GM19193 (cell line): ENCODE results near the gene RNF123.

ENCODE experiments used
- POLR2A ChIP-seq: IDR thresholded peaks from 4 replicates; pipeline ENCODE4 v1.6.1; 2011; ENCODE audit not compliant: insufficient read depth, insufficient read length; ENCODE audit errors: extremely low read depth

RNF123 gene

DNA sequence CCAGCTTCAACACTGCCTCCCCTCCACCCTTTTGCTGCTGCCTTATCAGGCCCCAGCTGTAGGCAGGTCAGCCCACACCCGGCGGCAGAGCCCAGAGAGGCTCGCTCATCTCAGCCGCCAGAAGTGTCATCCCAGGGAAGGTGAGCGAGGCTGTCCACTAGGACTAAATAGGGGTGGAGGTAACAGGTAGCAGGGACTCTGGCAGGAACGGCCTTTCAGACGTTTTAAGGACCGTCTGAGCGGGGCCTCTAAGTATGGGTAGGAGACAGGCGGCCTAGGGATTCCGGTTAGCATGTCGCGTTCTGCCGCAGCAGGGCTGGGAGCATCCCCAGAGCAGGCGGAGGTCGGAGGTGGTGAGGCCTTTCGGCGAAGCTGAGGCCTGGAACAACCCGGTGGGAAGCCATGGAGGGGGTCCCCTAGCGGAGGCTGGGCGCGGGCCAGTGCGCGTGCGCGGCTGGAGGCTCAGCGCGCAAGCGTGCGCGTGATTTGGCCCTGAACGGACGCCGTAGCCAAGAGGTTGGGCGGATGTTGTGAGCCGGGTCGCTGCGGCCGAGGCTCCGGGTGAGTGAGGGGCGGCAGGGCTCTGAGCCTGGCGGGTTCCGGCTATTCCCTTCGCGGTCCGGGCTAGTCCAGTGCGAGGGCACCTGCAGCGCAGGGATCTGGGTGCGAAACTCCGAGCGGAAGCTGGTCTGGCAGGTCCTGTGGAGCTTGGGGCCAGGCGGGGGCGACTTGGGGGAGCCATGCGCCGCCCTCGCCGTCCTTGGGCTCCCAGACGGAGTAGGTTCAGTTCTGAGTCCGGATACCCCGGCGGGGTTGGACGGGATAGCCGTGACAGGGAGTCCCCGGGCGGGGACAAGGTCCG lies at the start of gene RNF123, which contains the start of gene MST1:
TSS of gene RNF123 (plus strand) at position 512 of the 862 bp plus-strand sequence. CDS start 1,609 bp downstream, outside the sequence.
TSS of gene MST1 (minus strand) at position 429 of the 862 bp plus-strand sequence. CDS start 783 bp downstream, outside the sequence.
- peak; percentile 71 for TF ChIP-seq POLR2A

DNA sequence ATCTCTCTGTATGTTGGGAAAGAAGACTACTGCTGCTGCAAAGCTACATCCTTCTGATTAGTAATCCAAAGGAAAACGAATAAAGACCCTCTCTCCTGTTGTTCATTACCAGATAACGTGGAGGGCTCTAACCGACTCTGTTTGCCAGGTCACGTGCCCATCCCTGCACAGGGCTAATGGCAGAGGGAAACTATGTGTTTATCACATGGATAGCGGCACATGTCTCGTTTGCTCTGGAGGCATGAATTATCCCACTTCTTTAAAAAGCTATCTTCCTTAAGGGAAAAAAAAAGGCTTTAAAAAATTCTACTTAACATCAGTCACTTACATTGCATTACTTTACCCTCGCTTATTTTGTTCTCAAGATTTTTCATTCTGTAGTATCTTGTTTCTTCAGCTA lies 48.1 kb upstream of the RNF123 start:
- TF ChIP-seq POLR2A = no peak

DNA sequence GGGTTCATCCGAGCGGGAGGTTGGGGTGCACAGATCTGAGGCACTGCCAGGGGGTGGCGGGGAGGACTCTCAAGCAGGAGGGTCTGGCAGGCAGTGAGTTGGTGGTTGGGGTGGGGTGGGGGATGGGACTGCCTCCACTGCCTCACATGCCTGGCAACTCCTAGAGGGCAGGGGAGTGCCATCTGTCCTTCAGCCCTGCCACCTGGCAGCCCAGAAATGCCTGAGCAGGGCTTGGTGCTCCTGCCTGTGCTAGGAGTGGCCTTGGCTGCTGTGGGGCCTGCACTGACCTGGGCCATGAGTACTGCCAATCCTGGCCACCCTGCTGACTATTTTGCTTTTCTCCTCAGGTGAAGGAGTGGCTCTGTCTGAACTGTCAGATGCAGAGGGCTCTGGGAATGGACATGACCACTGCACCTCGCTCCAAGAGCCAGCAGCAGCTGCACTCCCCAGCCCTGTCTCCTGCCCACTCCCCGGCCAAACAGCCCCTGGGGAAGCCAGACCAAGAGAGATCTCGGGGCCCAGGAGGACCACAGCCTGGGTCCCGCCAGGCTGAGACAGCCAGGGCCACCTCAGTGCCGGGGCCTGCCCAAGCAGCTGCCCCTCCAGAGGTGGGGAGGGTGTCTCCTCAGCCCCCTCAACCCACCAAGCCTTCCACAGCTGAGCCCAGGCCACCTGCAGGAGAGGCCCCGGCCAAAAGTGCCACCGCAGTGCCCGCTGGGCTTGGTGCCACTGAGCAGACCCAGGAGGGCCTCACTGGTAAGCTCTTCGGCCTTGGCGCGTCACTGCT lies 47.2 kb upstream of the RNF123 start:
- TF ChIP-seq POLR2A = no peak

DNA sequence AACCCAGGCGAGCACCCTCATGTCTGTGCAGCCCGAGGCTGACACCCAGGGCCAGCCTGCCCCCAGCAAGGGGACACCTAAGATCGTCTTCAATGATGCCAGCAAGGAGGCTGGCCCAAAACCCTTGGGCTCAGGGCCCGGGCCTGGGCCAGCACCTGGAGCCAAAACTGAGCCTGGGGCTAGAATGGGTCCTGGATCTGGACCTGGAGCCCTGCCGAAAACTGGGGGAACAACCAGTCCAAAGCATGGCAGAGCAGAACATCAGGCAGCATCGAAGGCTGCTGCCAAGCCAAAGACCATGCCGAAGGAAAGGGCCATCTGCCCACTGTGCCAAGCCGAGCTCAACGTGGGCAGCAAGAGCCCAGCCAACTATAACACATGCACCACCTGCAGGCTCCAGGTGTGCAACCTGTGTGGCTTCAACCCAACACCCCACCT lies 46.6 kb upstream of the RNF123 start:
- no peak for TF ChIP-seq POLR2A

GRCh38 chr3:49644684-49645083 lies 44.7 kb upstream of the RNF123 start:
- TF ChIP-seq POLR2A = no peak

DNA sequence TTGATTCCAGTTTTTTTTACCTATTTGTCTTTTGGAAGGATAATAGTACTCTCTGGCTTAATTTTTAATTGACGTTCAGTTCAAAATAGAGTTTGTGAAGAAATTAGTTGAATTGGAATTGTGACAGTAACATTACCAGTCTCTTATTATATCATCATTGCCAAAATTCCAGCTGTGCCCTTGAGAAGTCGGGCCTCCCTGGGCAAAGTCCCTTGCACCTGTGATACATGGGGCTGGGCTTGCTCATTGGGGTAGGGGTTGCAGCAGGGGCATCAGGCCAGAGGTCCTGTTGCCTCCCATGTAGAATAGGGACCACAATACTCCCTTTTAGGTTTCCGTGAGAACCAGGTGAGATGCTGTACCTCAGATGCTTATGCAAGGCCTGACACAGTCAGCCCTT lies 43.1 kb upstream of the RNF123 start:
- no peak for TF ChIP-seq POLR2A

GRCh38 chr3:49647741-49648140 lies 41.6 kb upstream of the RNF123 start:
- TF ChIP-seq POLR2A = no peak

- TF ChIP-seq POLR2A = no peak
These were observed 40.9 kb upstream of the RNF123 start for GRCh38 chr3:49648354-49649019.

DNA sequence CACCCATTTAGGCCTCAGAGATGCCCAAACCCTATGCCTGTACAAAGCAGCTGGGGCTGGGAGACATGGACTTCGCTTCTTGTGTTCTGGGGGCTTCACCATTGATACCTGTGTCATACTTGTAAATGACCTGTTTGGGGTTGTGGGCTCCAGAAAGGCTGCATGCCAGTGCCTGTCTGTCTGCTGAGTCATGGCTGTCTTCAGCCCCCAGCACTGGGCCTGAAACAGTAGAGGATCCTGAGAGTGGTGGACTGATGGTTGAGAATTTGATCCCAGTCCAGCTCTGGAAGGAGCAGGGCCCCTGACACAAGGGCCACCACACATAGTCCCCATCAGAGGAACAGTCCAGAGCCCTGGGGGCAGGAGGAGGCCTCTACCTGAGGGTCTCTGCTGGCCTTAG lies 39.8 kb upstream of the RNF123 start:
- TF ChIP-seq POLR2A = no peak

GRCh38 chr3:49650177-49650576 lies 39.2 kb upstream of the RNF123 start:
- no peak for TF ChIP-seq POLR2A

DNA sequence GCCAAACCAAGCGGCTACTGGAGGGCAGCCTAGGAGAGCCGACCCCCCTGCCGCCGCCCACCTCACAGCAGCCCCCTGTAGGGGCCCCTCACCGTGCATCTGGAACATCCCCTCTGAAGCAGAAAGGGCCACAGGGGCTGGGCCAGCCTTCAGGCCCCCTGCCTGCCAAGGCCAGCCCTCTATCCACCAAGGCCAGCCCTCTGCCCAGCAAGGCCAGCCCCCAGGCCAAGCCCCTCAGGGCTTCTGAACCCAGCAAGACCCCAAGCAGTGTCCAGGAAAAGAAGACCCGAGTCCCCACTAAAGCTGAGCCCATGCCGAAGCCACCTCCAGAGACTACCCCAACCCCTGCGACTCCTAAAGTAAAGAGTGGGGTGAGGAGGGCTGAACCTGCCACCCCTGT lies 38.7 kb upstream of the RNF123 start:
- TF ChIP-seq POLR2A = no peak

DNA sequence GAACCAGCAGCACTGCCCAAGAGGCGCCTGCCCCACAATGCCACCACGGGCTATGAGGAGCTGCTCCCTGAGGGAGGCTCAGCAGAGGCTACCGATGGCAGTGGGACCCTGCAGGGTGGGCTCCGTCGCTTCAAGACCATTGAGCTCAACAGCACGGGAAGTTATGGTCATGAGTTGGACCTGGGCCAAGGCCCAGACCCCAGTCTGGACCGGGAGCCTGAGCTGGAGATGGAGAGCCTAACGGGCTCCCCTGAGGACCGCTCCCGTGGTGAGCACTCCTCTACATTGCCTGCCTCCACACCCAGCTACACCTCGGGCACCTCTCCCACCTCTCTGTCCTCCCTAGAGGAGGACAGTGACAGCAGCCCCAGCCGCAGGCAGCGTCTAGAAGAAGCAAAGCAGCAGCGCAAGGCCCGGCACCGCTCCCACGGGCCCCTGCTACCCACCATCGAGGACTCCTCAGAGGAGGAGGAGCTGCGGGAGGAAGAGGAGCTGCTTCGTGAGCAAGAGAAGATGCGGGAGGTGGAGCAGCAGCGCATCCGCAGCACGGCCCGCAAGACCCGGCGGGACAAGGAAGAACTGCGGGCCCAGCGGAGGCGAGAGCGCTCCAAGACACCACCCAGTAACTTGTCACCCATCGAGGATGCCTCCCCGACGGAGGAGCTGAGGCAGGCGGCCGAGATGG lies 37.0 kb upstream of the RNF123 start:
- TF ChIP-seq POLR2A = no peak

DNA sequence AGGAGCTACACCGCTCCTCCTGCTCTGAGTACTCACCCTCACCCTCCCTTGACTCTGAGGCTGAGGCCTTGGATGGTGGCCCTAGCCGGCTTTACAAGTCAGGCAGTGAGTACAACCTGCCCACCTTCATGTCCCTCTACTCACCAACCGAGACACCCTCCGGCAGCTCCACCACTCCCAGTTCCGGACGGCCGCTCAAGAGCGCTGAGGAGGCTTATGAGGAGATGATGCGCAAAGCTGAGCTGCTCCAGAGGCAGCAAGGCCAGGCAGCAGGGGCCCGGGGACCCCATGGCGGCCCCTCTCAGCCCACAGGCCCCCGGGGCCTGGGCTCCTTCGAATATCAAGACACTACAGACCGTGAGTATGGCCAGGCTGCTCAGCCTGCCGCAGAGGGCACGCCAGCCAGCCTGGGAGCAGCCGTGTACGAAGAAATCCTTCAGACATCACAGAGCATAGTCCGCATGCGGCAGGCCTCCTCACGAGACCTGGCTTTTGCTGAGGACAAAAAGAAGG lies 36.4 kb upstream of the RNF123 start:
- TF ChIP-seq POLR2A = no peak

DNA sequence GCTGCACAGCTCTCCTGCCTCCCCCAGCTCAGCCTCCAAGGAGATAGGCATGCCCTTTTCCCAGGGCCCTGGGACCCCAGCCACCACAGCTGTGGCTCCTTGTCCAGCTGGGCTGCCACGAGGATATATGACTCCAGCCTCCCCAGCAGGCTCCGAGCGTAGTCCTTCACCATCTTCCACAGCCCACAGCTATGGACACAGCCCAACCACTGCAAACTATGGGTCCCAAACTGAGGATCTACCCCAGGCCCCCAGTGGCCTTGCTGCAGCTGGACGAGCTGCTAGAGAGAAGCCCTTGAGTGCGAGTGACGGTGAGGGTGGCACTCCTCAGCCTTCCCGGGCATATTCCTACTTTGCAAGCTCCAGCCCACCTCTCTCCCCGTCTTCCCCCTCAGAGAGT lies 35.7 kb upstream of the RNF123 start:
- no peak for TF ChIP-seq POLR2A
